PC-3 (cell line): Measurements from ENCODE around the gene MYO5C.

ENCODE experiments used
- EZH2phosphoT487 ChIP-seq: fragments of 300-600 bp; sonication (generic); IDR thresholded peaks from 2 replicates; pipeline ENCODE4 v1.6.1; 2018; ENCODE audit warnings: mild to moderate bottlenecking, antibody characterized with exemption, low read length, borderline replicate concordance
- TF ChIP-seq, protein P1 (sequence below): fragments of 300-600 bp; sonication (generic); conservative IDR thresholded peaks from 2 replicates; pipeline ENCODE4 v1.5.1; 2017; ENCODE audit warnings: antibody characterized with exemption, low read depth, mild to moderate bottlenecking, low read length

DNA sequence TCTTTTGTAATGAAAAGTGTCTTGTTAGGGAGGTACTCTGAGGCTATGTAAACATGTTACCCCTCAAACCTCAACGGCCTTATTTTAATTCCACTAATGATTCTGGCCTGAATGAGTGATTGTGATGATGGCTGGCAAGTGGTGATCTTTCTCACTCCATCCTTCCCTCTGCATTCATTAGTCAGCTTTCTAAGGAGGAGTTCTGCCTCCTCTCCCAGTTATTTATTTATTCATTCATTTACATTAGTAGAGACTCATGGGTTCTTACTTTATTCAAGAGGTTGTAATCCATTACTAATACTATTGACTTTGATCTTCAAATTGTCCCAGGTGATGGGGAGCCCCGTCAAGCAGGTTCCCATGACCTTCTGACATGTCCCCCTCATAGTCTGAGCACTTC is 139.7 kb downstream of the MYO5C start:
- TF ChIP-seq, protein P1, sequence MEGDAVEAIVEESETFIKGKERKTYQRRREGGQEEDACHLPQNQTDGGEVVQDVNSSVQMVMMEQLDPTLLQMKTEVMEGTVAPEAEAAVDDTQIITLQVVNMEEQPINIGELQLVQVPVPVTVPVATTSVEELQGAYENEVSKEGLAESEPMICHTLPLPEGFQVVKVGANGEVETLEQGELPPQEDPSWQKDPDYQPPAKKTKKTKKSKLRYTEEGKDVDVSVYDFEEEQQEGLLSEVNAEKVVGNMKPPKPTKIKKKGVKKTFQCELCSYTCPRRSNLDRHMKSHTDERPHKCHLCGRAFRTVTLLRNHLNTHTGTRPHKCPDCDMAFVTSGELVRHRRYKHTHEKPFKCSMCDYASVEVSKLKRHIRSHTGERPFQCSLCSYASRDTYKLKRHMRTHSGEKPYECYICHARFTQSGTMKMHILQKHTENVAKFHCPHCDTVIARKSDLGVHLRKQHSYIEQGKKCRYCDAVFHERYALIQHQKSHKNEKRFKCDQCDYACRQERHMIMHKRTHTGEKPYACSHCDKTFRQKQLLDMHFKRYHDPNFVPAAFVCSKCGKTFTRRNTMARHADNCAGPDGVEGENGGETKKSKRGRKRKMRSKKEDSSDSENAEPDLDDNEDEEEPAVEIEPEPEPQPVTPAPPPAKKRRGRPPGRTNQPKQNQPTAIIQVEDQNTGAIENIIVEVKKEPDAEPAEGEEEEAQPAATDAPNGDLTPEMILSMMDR: no peak
- TF ChIP-seq EZH2phosphoT487: no peak
